Progenitor cell of endocrine pancreas (in vitro differentiated cells): ENCODE data around the gene C1orf21. TPM values are rescaled to one million over a fixed set of nuclear protein-coding genes. Genes with fewer than 3 reads are reported as not detected.

ENCODE experiments used
- DNase-seq: peaks from one replicate; pipeline ENCODE4 v3.0.0; 2021; ENCODE audit warnings: low spot score; ENCODE audit not compliant: unreplicated experiment
- H3K27ac Mint-ChIP-seq: 2 replicates; pipeline ENCODE4 v1.8.0; 2021; ENCODE audit warnings: mild to moderate bottlenecking, moderate library complexity, mixed read lengths
- H3K27me3 Mint-ChIP-seq: 2 replicates; pipeline ENCODE4 v1.8.0; 2021; ENCODE audit warnings: mixed read lengths
- H3K36me3 Mint-ChIP-seq: 2 replicates; pipeline ENCODE4 v1.8.0; 2022; ENCODE audit warnings: mixed read lengths; ENCODE audit not compliant: insufficient read depth
- H3K4me1 Mint-ChIP-seq: 2 replicates; pipeline ENCODE4 v1.8.0; 2021; ENCODE audit warnings: low read depth, mixed read lengths
- H3K4me3 Mint-ChIP-seq: 2 replicates; pipeline ENCODE4 v1.8.0; 2021; ENCODE audit warnings: low read depth, mild to moderate bottlenecking, moderate library complexity, mixed read lengths
- H3K9me3 Mint-ChIP-seq: 2 replicates; pipeline ENCODE4 v1.8.0; 2021; ENCODE audit warnings: low read depth, mixed read lengths
- total RNA-seq: library from RNA; stranded (reverse); gene quantifications from 2 replicates; pipeline ENCODE4 v1.2.1, GENCODE V29; 2021
- TF ChIP-seq, protein P1 (sequence below): fragments of 200-600 bp; sonication (generic); IDR thresholded peaks from one replicate; pipeline ENCODE4 v1.5.0; 2021; ENCODE audit warnings: antibody characterized with exemption, mild to moderate bottlenecking; ENCODE audit not compliant: unreplicated experiment

Gene C1orf21
- total RNA-seq, 1 donor from 2014 or later, result 10.0 TPM

DNA sequence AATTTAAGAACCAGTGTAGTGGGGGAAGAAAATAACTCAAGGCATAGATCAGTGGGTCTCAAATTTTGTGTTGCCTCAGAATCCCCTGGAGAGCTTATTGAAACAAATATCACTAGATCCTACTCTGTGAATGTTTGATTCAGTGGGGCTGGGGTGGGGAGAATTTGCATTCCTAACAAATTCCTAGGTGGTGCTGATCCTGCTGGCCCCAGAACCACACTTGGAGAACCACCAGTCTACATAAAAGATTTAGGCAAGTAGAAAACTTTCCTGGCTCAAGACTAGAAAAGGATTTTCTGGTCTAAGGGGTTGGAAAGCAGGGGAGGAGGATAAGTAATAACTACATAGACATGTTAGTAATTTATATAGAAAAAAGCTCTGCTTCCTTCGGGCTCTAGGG, 34.1 kb upstream of the C1orf21 start:
- Mint-ChIP-seq H3K27me3 (no peaks in the 10 kb centered on the region), H3K9me3 (no peaks in the 10 kb centered on the region), H3K36me3 (no peaks in the 10 kb centered on the region), H3K4me3 (no peak overlapping the region), H3K27ac (no peak overlapping the region), H3K4me1 (no peaks in the 10 kb centered on the region)
- no peak for DNase-seq
- TF ChIP-seq, protein P1, sequence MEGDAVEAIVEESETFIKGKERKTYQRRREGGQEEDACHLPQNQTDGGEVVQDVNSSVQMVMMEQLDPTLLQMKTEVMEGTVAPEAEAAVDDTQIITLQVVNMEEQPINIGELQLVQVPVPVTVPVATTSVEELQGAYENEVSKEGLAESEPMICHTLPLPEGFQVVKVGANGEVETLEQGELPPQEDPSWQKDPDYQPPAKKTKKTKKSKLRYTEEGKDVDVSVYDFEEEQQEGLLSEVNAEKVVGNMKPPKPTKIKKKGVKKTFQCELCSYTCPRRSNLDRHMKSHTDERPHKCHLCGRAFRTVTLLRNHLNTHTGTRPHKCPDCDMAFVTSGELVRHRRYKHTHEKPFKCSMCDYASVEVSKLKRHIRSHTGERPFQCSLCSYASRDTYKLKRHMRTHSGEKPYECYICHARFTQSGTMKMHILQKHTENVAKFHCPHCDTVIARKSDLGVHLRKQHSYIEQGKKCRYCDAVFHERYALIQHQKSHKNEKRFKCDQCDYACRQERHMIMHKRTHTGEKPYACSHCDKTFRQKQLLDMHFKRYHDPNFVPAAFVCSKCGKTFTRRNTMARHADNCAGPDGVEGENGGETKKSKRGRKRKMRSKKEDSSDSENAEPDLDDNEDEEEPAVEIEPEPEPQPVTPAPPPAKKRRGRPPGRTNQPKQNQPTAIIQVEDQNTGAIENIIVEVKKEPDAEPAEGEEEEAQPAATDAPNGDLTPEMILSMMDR, result no peak

DNA sequence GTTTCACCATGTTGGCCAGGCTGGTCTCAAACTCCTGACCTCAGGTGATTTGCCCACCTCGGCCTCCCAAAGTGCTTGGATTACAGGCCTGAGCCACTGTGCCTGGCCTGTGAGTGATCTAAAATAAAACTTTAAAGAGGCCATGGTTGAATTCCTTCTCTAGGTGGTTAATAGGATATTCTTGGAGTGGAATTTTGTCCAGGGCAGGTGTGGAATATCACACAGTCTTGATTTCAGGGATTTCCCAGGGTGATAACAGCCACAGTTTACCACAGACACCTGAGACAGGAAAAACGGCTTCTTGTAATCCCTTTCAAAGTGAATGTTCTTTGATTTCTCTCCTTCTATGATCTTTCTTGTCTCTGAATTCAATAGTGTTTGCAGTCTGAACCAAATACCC, 32.1 kb upstream of the C1orf21 start:
- no peaks in the 10 kb centered on the region for H3K36me3 Mint-ChIP-seq
- H3K4me3 Mint-ChIP-seq, result no peak overlapping the region
- DNase-seq, result no peak
- TF ChIP-seq, protein P1, result no peak
- H3K9me3 Mint-ChIP-seq, result no peaks in the 10 kb centered on the region
- no peak overlapping the region for H3K27ac Mint-ChIP-seq
- H3K4me1 Mint-ChIP-seq, result no peaks in the 10 kb centered on the region
- H3K27me3 Mint-ChIP-seq, result no peaks in the 10 kb centered on the region

DNA sequence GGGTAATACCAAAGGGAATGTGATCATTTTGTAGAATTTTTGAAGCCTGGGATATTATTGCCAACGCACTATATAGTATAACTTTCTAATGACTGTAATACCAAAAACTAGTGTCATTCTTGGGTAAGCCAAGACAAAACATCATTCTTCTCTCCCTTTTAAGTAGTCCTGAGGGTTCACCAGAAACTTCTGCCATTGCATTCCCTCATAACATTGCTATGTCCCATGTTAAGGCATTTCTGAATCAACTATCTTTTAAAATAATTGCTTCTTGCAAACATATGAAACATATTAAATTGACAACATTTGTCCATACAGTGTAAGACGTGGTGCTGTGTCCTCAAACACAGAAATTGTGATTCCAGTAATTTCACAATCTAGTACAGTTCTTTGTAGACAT, 29.9 kb upstream of the C1orf21 start:
- no peak for DNase-seq
- no peak overlapping the region for H3K27ac Mint-ChIP-seq
- H3K36me3 Mint-ChIP-seq, result no peaks in the 10 kb centered on the region
- no peaks in the 10 kb centered on the region for H3K9me3 Mint-ChIP-seq
- no peak overlapping the region for H3K4me3 Mint-ChIP-seq
- TF ChIP-seq, protein P1, result no peak
- no peaks in the 10 kb centered on the region for H3K27me3 Mint-ChIP-seq
- no peaks in the 10 kb centered on the region for H3K4me1 Mint-ChIP-seq

DNA sequence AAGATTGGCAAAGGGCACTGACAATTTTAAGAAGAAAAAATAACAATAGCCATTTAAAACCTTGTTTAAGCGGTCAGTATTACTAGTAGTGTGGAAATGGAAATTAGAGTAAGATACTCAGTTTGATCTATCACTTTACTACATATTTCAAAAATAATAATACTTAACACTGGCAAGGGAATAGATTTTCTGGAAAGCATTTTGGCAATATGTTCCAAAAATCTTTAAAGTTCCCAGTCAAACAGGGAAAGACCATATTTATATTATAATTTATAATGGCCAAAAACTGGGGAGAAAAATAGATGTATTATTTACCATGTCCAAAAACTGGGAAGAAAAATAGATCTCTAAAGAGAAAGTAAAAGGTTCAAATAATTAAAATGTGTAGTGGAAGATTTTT, 28.6 kb upstream of the C1orf21 start:
- no peaks in the 10 kb centered on the region for H3K4me1 Mint-ChIP-seq
- TF ChIP-seq, protein P1, result no peak
- H3K4me3 Mint-ChIP-seq, result no peak overlapping the region
- no peaks in the 10 kb centered on the region for H3K36me3 Mint-ChIP-seq
- no peaks in the 10 kb centered on the region for H3K27me3 Mint-ChIP-seq
- H3K27ac Mint-ChIP-seq, result no peak overlapping the region
- DNase-seq, result no peak
- no peaks in the 10 kb centered on the region for H3K9me3 Mint-ChIP-seq

DNA sequence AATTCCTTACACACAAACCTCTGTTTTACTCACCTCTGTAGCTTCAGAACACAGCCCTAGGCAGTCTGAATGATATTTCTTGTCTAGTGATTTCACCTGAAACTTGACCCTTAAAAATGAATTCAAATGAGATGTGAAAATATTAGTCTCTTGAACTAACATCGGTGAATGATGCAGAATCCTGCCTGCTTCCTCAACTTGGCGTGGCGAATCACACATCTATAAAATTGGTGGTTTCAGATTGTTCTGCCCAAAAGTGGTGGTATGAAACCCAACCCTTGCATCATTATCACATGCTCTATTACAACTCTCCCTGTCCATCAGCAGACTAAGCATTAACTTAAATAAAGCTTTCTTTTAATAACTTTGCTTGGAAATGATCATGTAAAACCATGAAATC, 26.9 kb upstream of the C1orf21 start:
- Mint-ChIP-seq H3K27ac (no peak overlapping the region), H3K4me3 (no peak overlapping the region), H3K27me3 (no peaks in the 10 kb centered on the region), H3K36me3 (no peaks in the 10 kb centered on the region), H3K9me3 (no peaks in the 10 kb centered on the region), H3K4me1 (no peaks in the 10 kb centered on the region)
- no peak for DNase-seq
- TF ChIP-seq, protein P1, result no peak
